Transverse colon (tissue), 4 donors: ENCODE measurements around the gene MUC6.

ENCODE experiments used
- EP300 ChIP-seq: sonication (generic); formaldehyde crosslinking; IDR thresholded peaks from one replicate; pipeline ENCODE4 v1.6.1; 2017; ENCODE audit warnings: antibody characterized with exemption, low read depth
- POLR2A ChIP-seq: fragments of 450-650 bp; IDR thresholded peaks from one replicate; pipeline ENCODE4 v1.6.1; 2016; ENCODE audit warnings: antibody characterized with exemption, mild to moderate bottlenecking, moderate library complexity
- POLR2AphosphoS5 ChIP-seq, 3 donors: sonication (generic); formaldehyde crosslinking; IDR thresholded peaks; one replicate each; pipeline ENCODE4 v1.6.1; 2016; ENCODE audit warnings: antibody characterized with exemption in 3 of 3
- TF ChIP-seq, protein P1 (sequence below), 5 experiments: fragments of 200-600 bp in 3 of 5; fragments of 450-650 bp in 2 of 5; sonication (generic) in 3 of 5; IDR thresholded peaks; 1 replicate in 2 of 5; 2 replicates in 3 of 5; pipeline ENCODE4 v1.5.1; 2016 to 2017; ENCODE audit warnings: antibody characterized with exemption in 5 of 5, inconsistent platforms in 3 of 5, mild to moderate bottlenecking in 2 of 5, moderate library complexity in 1 of 5

DNA sequence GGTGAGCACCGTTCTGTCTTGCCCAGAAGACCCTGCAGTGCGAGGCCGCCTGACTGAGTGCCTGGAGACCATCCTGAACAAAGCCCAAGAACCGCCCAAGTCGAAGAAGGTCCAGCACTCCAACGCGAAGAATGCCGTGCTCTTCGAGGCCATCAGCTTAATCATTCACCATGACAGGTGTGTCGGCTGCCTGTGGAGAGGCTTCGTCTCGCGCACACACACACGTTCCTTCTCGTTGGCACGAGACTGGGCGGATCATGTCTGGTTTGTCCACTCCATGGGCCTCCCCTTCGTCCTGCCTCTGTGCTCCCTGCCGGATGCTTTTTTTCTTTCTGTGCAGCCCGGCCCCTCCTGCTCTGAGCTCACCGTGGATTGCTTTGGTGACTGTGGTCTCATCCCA, 51.1 kb downstream of the MUC6 start:
- no peak for TF ChIP-seq POLR2A
- TF ChIP-seq, protein P1, sequence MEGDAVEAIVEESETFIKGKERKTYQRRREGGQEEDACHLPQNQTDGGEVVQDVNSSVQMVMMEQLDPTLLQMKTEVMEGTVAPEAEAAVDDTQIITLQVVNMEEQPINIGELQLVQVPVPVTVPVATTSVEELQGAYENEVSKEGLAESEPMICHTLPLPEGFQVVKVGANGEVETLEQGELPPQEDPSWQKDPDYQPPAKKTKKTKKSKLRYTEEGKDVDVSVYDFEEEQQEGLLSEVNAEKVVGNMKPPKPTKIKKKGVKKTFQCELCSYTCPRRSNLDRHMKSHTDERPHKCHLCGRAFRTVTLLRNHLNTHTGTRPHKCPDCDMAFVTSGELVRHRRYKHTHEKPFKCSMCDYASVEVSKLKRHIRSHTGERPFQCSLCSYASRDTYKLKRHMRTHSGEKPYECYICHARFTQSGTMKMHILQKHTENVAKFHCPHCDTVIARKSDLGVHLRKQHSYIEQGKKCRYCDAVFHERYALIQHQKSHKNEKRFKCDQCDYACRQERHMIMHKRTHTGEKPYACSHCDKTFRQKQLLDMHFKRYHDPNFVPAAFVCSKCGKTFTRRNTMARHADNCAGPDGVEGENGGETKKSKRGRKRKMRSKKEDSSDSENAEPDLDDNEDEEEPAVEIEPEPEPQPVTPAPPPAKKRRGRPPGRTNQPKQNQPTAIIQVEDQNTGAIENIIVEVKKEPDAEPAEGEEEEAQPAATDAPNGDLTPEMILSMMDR (IDR thresholded peaks at IDR 0.05), result no peak
- TF ChIP-seq POLR2AphosphoS5 (IDR thresholded peaks at IDR 0.05), result no peak
- TF ChIP-seq EP300, result no peak
